Nephron progenitor cell (in vitro differentiated cells): Measurements from ENCODE around the gene RPTOR.

Source experiments
- DNase-seq: peaks from one replicate; pipeline ENCODE4 v3.0.0; 2021
- H3K27ac Mint-ChIP-seq: 2 replicates; pipeline ENCODE4 v1.8.0; 2021; ENCODE audit warnings: mild to moderate bottlenecking, moderate library complexity, mixed read lengths
- H3K27me3 Mint-ChIP-seq: 2 replicates; pipeline ENCODE4 v1.8.0; 2021; ENCODE audit warnings: mild to moderate bottlenecking, low read depth, mixed read lengths; ENCODE audit not compliant: poor library complexity
- H3K36me3 Mint-ChIP-seq: 2 replicates; pipeline ENCODE4 v1.8.0; 2021; ENCODE audit warnings: low read depth, mixed read lengths
- H3K4me1 Mint-ChIP-seq: 2 replicates; pipeline ENCODE4 v1.8.0; 2021; ENCODE audit warnings: mixed read lengths
- H3K4me3 Mint-ChIP-seq: 2 replicates; pipeline ENCODE4 v1.8.0; 2021; ENCODE audit warnings: mild to moderate bottlenecking, moderate library complexity, mixed read lengths
- H3K9me3 Mint-ChIP-seq: 2 replicates; pipeline ENCODE4 v1.8.0; 2021; ENCODE audit warnings: mild to moderate bottlenecking, moderate library complexity, mixed read lengths
- CTCF ChIP-seq: fragments of 200-600 bp; sonication (generic); IDR thresholded peaks from 2 replicates; pipeline ENCODE4 v1.5.0; 2021; ENCODE audit warnings: antibody characterized with exemption

Gene RPTOR

GRCh38 chr17:80709090-80709695 is 164.6 kb downstream of the RPTOR start:
- no peak overlapping the region for H3K4me3 Mint-ChIP-seq
- peaks cover 28% of the 10 kb centered on the region for H3K36me3 Mint-ChIP-seq
- H3K27ac Mint-ChIP-seq: no peak overlapping the region
- DNase-seq: no peak
- no peak for TF ChIP-seq CTCF
- no peaks in the 10 kb centered on the region for H3K9me3 Mint-ChIP-seq
- H3K4me1 Mint-ChIP-seq: peaks cover 39% of the 10 kb centered on the region
- peaks cover 2% of the 10 kb centered on the region for H3K27me3 Mint-ChIP-seq

- TF ChIP-seq CTCF: no peak
- Mint-ChIP-seq H3K27ac (no peak overlapping the region), H3K4me1 (peaks cover 25% of the 10 kb centered on the region), H3K27me3 (peaks cover 2% of the 10 kb centered on the region), H3K9me3 (peaks cover 8% of the 10 kb centered on the region), H3K36me3 (peaks cover 35% of the 10 kb centered on the region), H3K4me3 (no peak overlapping the region)
- DNase-seq: no peak
Measured at GRCh38 chr17:80710714-80711302, 166.2 kb downstream of the RPTOR start.

GRCh38 chr17:80712089-80712488 is 167.5 kb downstream of the RPTOR start:
- no peak overlapping the region for H3K4me3 Mint-ChIP-seq
- TF ChIP-seq CTCF: no peak
- H3K27ac Mint-ChIP-seq: no peak overlapping the region
- peaks cover 48% of the 10 kb centered on the region for H3K36me3 Mint-ChIP-seq
- DNase-seq: no peak
- peaks cover 14% of the 10 kb centered on the region for H3K4me1 Mint-ChIP-seq
- H3K27me3 Mint-ChIP-seq: peaks cover 2% of the 10 kb centered on the region
- H3K9me3 Mint-ChIP-seq: peaks cover 17% of the 10 kb centered on the region

- H3K27ac Mint-ChIP-seq: no peak overlapping the region
Measured at GRCh38 chr17:80712606-80713005, 168.0 kb downstream of the RPTOR start.

GRCh38 chr17:80716986-80717719 is 172.5 kb downstream of the RPTOR start:
- peaks cover 52% of the 10 kb centered on the region for H3K4me1 Mint-ChIP-seq

More at GRCh38 chr17:80712606-80713005, 168.0 kb downstream of the RPTOR start:
- Mint-ChIP-seq H3K9me3 (peaks cover 17% of the 10 kb centered on the region), H3K36me3 (peaks cover 50% of the 10 kb centered on the region), H3K4me1 (peaks cover 16% of the 10 kb centered on the region), H3K27me3 (peaks cover 2% of the 10 kb centered on the region), H3K4me3 (no peak overlapping the region)
- DNase-seq: no peak
- no peak for TF ChIP-seq CTCF

More at GRCh38 chr17:80716986-80717719, 172.5 kb downstream of the RPTOR start:
- peaks cover 34% of the 10 kb centered on the region for H3K36me3 Mint-ChIP-seq
- DNase-seq: no peak
- H3K27me3 Mint-ChIP-seq: no peaks in the 10 kb centered on the region
- no peak for TF ChIP-seq CTCF
- H3K4me3 Mint-ChIP-seq: no peak overlapping the region
- H3K9me3 Mint-ChIP-seq: peaks cover 17% of the 10 kb centered on the region
- H3K27ac Mint-ChIP-seq: peak overlapping the region; percentile 70
